Measurements from ENCODE around the gene LMX1A. TPM values are rescaled to one million over a fixed set of nuclear protein-coding genes. Genes with fewer than 3 reads are reported as not detected.

LMX1A gene
- total RNA-seq, 6 experiments from 2014 or later: 0.14 TPM; not detected in 5

GRCh38 chr1:165371588-165372225 lies 15.2 kb upstream of the LMX1A start:
- WGBS (ENCODE audit: insufficient coverage, low coverage, low lambda C conversion rate, missing lambda C conversion rate): 43% methylated on average over 5 of the region's 5 CpGs
- peaks cover 0 to 10% (median under 1%) of the 10 kb centered on the region in 4 donors for H3K4me1 ChIP-seq
- DNase-seq (no peak), ATAC-seq (peak in 1 of 4 donors; percentile 5)
- H3K27ac ChIP-seq: no peak overlapping the region
- no peaks in the 10 kb centered on the region for H3K9me3 ChIP-seq
- no peak overlapping the region for H3K4me3 ChIP-seq
- TF ChIP-seq POLR2A (IDR thresholded peaks at IDR 0.05): no peak
- TF ChIP-seq, protein P1, sequence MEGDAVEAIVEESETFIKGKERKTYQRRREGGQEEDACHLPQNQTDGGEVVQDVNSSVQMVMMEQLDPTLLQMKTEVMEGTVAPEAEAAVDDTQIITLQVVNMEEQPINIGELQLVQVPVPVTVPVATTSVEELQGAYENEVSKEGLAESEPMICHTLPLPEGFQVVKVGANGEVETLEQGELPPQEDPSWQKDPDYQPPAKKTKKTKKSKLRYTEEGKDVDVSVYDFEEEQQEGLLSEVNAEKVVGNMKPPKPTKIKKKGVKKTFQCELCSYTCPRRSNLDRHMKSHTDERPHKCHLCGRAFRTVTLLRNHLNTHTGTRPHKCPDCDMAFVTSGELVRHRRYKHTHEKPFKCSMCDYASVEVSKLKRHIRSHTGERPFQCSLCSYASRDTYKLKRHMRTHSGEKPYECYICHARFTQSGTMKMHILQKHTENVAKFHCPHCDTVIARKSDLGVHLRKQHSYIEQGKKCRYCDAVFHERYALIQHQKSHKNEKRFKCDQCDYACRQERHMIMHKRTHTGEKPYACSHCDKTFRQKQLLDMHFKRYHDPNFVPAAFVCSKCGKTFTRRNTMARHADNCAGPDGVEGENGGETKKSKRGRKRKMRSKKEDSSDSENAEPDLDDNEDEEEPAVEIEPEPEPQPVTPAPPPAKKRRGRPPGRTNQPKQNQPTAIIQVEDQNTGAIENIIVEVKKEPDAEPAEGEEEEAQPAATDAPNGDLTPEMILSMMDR (IDR thresholded peaks at IDR 0.05): no peak
- no peaks in the 10 kb centered on the region for H3K27me3 ChIP-seq
- H3K36me3 ChIP-seq: no peaks in the 10 kb centered on the region
- intact Hi-C loops (cut with DNase I): loop anchor here in 1 of 2 donors (10.0 kb wide), 1 partner anchor 237 kb away; no protein-coding TSS in a partner anchor

DNA sequence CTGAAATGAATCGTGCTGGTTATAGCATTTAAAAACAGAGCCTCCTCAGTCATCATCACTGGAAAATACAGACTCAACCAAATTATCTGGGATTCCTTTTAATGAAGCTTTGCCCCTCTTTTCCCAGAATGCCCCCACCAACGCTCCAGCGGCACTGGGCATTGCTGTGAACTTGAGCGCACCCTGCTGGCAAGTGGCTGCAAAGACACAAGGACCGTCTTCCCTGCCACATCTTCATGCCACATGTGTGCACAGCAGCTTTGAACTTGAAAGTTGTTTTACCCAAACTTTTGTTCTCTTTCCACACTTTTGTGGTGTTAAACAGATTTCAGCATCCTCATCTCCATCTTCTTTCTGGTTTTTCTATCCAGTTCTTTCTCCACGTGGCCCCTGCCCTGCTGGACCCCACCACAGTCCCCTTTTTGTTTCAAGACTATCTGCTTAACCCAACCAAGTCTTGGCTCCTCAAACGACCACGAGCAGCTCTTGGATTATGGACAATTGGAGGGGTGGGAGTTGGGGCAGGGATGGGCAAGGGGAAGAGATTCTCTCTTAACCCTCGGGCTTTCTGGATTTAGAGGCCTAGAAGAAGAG lies 12.8 kb upstream of the LMX1A start:
- H3K36me3 ChIP-seq: no peaks in the 10 kb centered on the region
- WGBS (ENCODE audit: insufficient coverage, low coverage, low lambda C conversion rate, missing lambda C conversion rate): 15% methylated on average over 8 of the region's 9 CpGs
- no peaks in the 10 kb centered on the region for H3K9me3 ChIP-seq
- DNase-seq (peak; percentile 58 to 70 (median 58)), ATAC-seq (peak; percentile 81 to 86 (median 83))
- H3K4me1 ChIP-seq: no peaks in the 10 kb centered on the region
- no peaks in the 10 kb centered on the region for H3K27me3 ChIP-seq
- H3K4me3 ChIP-seq: no peak overlapping the region
- TF ChIP-seq POLR2A (IDR thresholded peaks at IDR 0.05): no peak
- TF ChIP-seq, protein P1 (IDR thresholded peaks at IDR 0.05): peak; percentile 83 to 94 (median 90)
- intact Hi-C loops (cut with DNase I): loop anchor here (5.0 to 10.0 kb wide), 2 partner anchors 105 to 222 kb away; no protein-coding TSS in a partner anchor
- no peak overlapping the region for H3K27ac ChIP-seq

DNA sequence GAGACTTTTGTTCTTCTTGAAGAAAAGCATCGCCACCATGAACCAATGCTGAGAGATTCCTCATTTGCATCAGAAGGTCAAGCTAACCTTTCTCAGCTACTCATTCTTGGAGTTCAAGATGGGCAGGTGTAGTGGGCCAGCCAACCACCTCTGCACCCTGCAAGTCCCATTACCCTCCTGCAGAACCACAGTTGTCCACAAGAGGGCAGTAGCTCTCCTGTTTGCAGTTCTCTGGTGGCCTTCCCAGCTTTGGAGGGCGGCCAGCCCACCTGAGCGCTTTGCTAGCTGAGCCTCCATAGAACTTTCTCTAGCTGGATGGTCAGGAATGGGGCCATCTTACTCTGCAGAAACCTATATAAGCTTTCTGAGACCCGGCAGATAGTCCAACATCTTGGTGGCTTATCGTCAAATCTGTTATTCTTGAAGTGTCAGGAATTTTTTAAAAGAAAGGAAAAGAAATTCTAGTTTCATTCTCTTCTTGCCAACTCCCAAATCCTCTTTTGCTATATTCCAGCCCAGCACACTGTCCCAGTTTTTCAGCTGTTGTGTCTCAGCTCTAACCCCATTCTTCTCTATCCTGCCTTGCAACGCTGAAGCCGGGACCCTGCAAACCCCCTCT lies 11.0 kb upstream of the LMX1A start:
- intact Hi-C loops (cut with DNase I): loop anchor here (5.0 to 10.0 kb wide), 2 partner anchors 103 to 220 kb away; no protein-coding TSS in a partner anchor
- ATAC-seq (peak; percentile 74 to 85 (median 83)), DNase-seq (peak; percentile 72 to 90 (median 75))
- Histone ChIP-seq H3K27ac (no peak overlapping the region), H3K36me3 (no peaks in the 10 kb centered on the region), H3K4me1 (no peaks in the 10 kb centered on the region), H3K27me3 (no peaks in the 10 kb centered on the region), H3K4me3 (no peak overlapping the region), H3K9me3 (no peaks in the 10 kb centered on the region)
- TF ChIP-seq, protein P1 (IDR thresholded peaks at IDR 0.05): peak; percentile 78 to 98 (median 93)
- TF ChIP-seq POLR2A (IDR thresholded peaks at IDR 0.05): no peak
- WGBS (ENCODE audit: insufficient coverage, low coverage, low lambda C conversion rate, missing lambda C conversion rate): 37% methylated on average over 7 of the region's 7 CpGs

DNA sequence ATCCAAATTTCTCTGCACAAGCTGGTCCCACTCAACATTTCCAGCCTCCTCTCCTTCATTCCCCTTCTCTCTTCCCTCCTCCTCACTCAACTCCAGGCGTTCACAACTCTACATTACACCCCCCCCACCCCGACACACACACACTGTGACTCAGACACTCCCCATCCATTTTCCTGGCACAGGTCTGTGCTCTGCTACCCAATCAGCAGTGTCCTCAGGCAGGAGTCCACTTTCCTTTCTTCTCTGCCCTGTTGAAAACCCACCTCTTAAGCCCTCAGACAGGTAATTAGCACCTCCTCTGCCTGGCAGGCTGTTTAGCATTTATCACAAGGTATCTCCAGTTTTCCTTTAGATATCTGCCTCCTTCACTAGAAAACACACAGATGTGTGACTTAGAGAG lies 8.8 kb upstream of the LMX1A start:
- no peak overlapping the region for H3K27ac ChIP-seq
- 51% methylated on average over 2 of the region's 2 CpGs for WGBS (ENCODE audit: insufficient coverage, low coverage, low lambda C conversion rate, missing lambda C conversion rate)
- intact Hi-C loops (cut with DNase I): loop anchor here (5.0 to 10.0 kb wide), 2 partner anchors 101 to 218 kb away; no protein-coding TSS in a partner anchor
- no peak for DNase-seq
- no peaks in the 10 kb centered on the region for H3K9me3 ChIP-seq
- TF ChIP-seq POLR2A (IDR thresholded peaks at IDR 0.05): no peak
- TF ChIP-seq, protein P1 (IDR thresholded peaks at IDR 0.05): no peak
- ATAC-seq: no peak
- no peaks in the 10 kb centered on the region for H3K36me3 ChIP-seq
- no peaks in the 10 kb centered on the region for H3K4me1 ChIP-seq
- H3K4me3 ChIP-seq: no peak overlapping the region
- H3K27me3 ChIP-seq: no peaks in the 10 kb centered on the region

Measured in right lobe of liver (tissue), 6 donors.